IMR-90 (cell line): ENCODE measurements around the gene FAM124A. TPM values are rescaled to one million over a fixed set of nuclear protein-coding genes. Genes with fewer than 3 reads are reported as not detected.

Experiments
- ATAC-seq: fragments of 200-7000 bp; cut with Tn5 transposase; 2 replicates; pipeline ENCODE4 v1.9.1; 2020; ENCODE audit warnings: low read depth, mild to moderate bottlenecking, moderate library complexity
- BruUV-seq: library from RNA; stranded (reverse); fragments of 400-500 nt; replicated peaks from 2 replicates; lab custom pipeline; 2021; lab: Mats Ljungman, UMichigan
- CTCF ChIA-PET: fragments of 300-600 bp; formaldehyde crosslinking; extraction: SDS; loops from one replicate; lab custom pipeline; 2021; ENCODE audit warnings: antibody characterized with exemption; lab: Yijun Ruan, JAX
- POLR2A ChIA-PET: fragments of 300-600 bp; sonication (Branson Sonifier 250); formaldehyde crosslinking; loops from one replicate; lab custom pipeline; 2022; ENCODE audit warnings: antibody characterized with exemption; ENCODE audit not compliant: unreplicated experiment; lab: Charles Lee
- DNase-seq: peaks from one replicate; pipeline ENCODE4 v3.0.0; 2013
- H2AFZ ChIP-seq: replicated peaks from 2 replicates; pipeline ENCODE3; 2013; ENCODE audit warnings: low read length, mild to moderate bottlenecking; ENCODE audit not compliant: poor library complexity
- H2AK5ac ChIP-seq: 2 replicates; pipeline ENCODE4 v1.6.1; 2013; ENCODE audit warnings: low read depth, low read length, inconsistent platforms
- H2AK9ac ChIP-seq: replicated peaks from 2 replicates; pipeline ENCODE3; 2013; ENCODE audit warnings: mild to moderate bottlenecking, low read depth, low read length, moderate library complexity; ENCODE audit not compliant: poor library complexity
- H2BK120ac ChIP-seq: 2 replicates; pipeline ENCODE4 v1.6.1; 2013; ENCODE audit warnings: low read depth, low read length, inconsistent platforms
- H2BK15ac ChIP-seq: 3 replicates; pipeline ENCODE4 v1.6.1; 2013; ENCODE audit warnings: low read depth, low read length, inconsistent platforms
- H2BK20ac ChIP-seq: 2 replicates; pipeline ENCODE4 v1.6.1; 2013; ENCODE audit warnings: low read depth, mild to moderate bottlenecking, inconsistent platforms, low read length, moderate library complexity
- H2BK5ac ChIP-seq: 2 replicates; pipeline ENCODE4 v1.6.1; 2013; ENCODE audit warnings: mild to moderate bottlenecking, low read depth, low read length, inconsistent platforms; ENCODE audit not compliant: poor library complexity, severe bottlenecking
- H3K14ac ChIP-seq: replicated peaks from 2 replicates; pipeline ENCODE4 v1.6.1; 2013; ENCODE audit warnings: low read depth, low read length, inconsistent platforms
- H3K18ac ChIP-seq: 2 replicates; pipeline ENCODE4 v1.6.1; 2013; ENCODE audit warnings: low read depth, low read length, control low read depth
- H3K23ac ChIP-seq: 2 replicates; pipeline ENCODE4 v1.6.1; 2013; ENCODE audit warnings: low read depth, low read length, inconsistent platforms
- H3K27ac ChIP-seq: 2 replicates; pipeline ENCODE4 v1.5.1; 2013; ENCODE audit warnings: mild to moderate bottlenecking, control low read depth, low read length; ENCODE audit not compliant: insufficient read depth
- H3K27me3 ChIP-seq: 2 replicates; pipeline ENCODE4 v1.6.1; 2013; ENCODE audit warnings: low read length; ENCODE audit not compliant: control insufficient read depth, insufficient read depth
- H3K36me3 ChIP-seq: 2 replicates; pipeline ENCODE4 v1.6.1; 2013; ENCODE audit warnings: low read length, mixed read lengths; ENCODE audit not compliant: control insufficient read depth, insufficient read depth
- H3K4ac ChIP-seq: 2 replicates; pipeline ENCODE4 v1.6.1; 2013; ENCODE audit warnings: low read depth, low read length, inconsistent platforms
- H3K4me1 ChIP-seq: 2 replicates; pipeline ENCODE4 v1.6.1; 2013; ENCODE audit warnings: low read length, mixed read lengths; ENCODE audit not compliant: control insufficient read depth, insufficient read depth
- H3K4me2 ChIP-seq: 2 replicates; pipeline ENCODE4 v1.6.1; 2013; ENCODE audit warnings: low read depth, mild to moderate bottlenecking, control low read depth, low read length, moderate library complexity
- H3K4me3 ChIP-seq: 2 replicates; pipeline ENCODE4 v1.5.1; 2013; ENCODE audit warnings: low read depth, mild to moderate bottlenecking, control low read depth, low read length, moderate library complexity; ENCODE audit not compliant: insufficient read depth
- H3K56ac ChIP-seq: 2 replicates; pipeline ENCODE4 v1.6.1; 2013; ENCODE audit warnings: low read length, inconsistent platforms; ENCODE audit not compliant: insufficient read depth; ENCODE audit errors: extremely low read depth
- H3K79me1 ChIP-seq, 2 experiments: 2 replicates each; pipeline ENCODE4 v1.6.1; 2013; ENCODE audit warnings: low read length in 2 of 2, inconsistent platforms in 1 of 2, low read depth in 1 of 2
- H3K9ac ChIP-seq: 2 replicates; pipeline ENCODE4 v1.6.1; 2013; ENCODE audit warnings: low read depth, low read length, control low read depth
- H3K9me1 ChIP-seq: 2 replicates; pipeline ENCODE4 v1.6.1; 2013; ENCODE audit warnings: low read length, inconsistent platforms; ENCODE audit not compliant: insufficient read depth
- H3K9me3 ChIP-seq: 2 replicates; pipeline ENCODE4 v1.6.1; 2013; ENCODE audit warnings: low read length; ENCODE audit not compliant: control insufficient read depth, insufficient read depth
- H4K20me1 ChIP-seq: 2 replicates; pipeline ENCODE4 v1.6.1; 2013; ENCODE audit warnings: low read length, inconsistent platforms; ENCODE audit not compliant: insufficient read depth
- H4K5ac ChIP-seq: 2 replicates; pipeline ENCODE4 v1.6.1; 2013; ENCODE audit warnings: mild to moderate bottlenecking, low read depth, low read length, control low read depth
- H4K8ac ChIP-seq, 2 experiments: 2 replicates each; pipeline ENCODE4 v1.6.1; 2013; ENCODE audit warnings: low read depth in 2 of 2, low read length in 2 of 2, control low read depth in 1 of 2, inconsistent platforms in 1 of 2
- H4K91ac ChIP-seq: 2 replicates; pipeline ENCODE4 v1.6.1; 2013; ENCODE audit warnings: low read depth, low read length, inconsistent platforms; ENCODE audit not compliant: insufficient read depth
- BHLHE40 ChIP-seq: fragments of 150-350 bp; IDR thresholded peaks from 2 replicates; pipeline ENCODE4 v1.6.1; 2016; ENCODE audit warnings: mild to moderate bottlenecking, low read depth, low read length
- CEBPB ChIP-seq: IDR thresholded peaks from 2 replicates; pipeline ENCODE4 v1.6.1; 2012; ENCODE audit warnings: low read depth, low read length, improper control_type of control experiment
- CHD1 ChIP-seq: IDR thresholded peaks from 2 replicates; pipeline ENCODE4 v1.6.1; 2012; ENCODE audit warnings: low read depth, low read length, improper control_type of control experiment
- MAZ ChIP-seq: IDR thresholded peaks from 2 replicates; pipeline ENCODE4 v1.6.1; 2012; ENCODE audit warnings: low read depth, mild to moderate bottlenecking, low read length, improper control_type of control experiment, moderate library complexity, borderline replicate concordance
- MXI1 ChIP-seq: IDR thresholded peaks from 2 replicates; pipeline ENCODE4 v1.6.1; 2012; ENCODE audit warnings: low read depth, mild to moderate bottlenecking, low read length, moderate library complexity, borderline replicate concordance
- NFE2L2 ChIP-seq: fragments of 150-350 bp; IDR thresholded peaks from 2 replicates; pipeline ENCODE4 v1.6.1; 2016; ENCODE audit warnings: low read depth, mild to moderate bottlenecking, low read length
- POLR2A ChIP-seq: IDR thresholded peaks from 2 replicates; pipeline ENCODE4 v1.6.1; 2012; ENCODE audit warnings: mild to moderate bottlenecking, low read depth, low read length
- RCOR1 ChIP-seq: IDR thresholded peaks from 2 replicates; pipeline ENCODE4 v1.6.1; 2012; ENCODE audit warnings: mild to moderate bottlenecking, low read length, improper control_type of control experiment; ENCODE audit not compliant: insufficient replicate concordance
- WGBS, 2 experiments: methylation state at CpG; one replicate each; pipeline versions ENCODE4 v1.1.5 to v1.1.7; 2013; ENCODE audit warnings: missing lambda C conversion rate in 2 of 2; ENCODE audit not compliant: insufficient read length in 1 of 2; ENCODE audit errors: extremely low coverage in 2 of 2; 5-methylcytosine and 5-hydroxymethylcytosine counted together
- dilution Hi-C: fragments of 300-500 bp; cut with HindIII; formaldehyde crosslinking; loops from one replicate; pipeline ENCODE4 v1.14.3; 2018; ENCODE audit warnings: low sequenced_read_pairs; ENCODE audit not compliant: unreplicated experiment
- in situ Hi-C: fragments of 300-500 bp; cut with MboI; formaldehyde crosslinking; loops from 3 replicates; pipeline ENCODE4 v1.14.3; 2019; ENCODE audit warnings: low sequenced_read_pairs, inconsistent platforms, mixed read lengths
- intact Hi-C: fragments of 100-400 bp; cut with micrococcal nuclease; formaldehyde crosslinking; loops from 2 replicates; pipeline ENCODE4 v1.10.0; 2022
- polyA plus RNA-seq, 3 experiments: library from polyadenylated mRNA; depleted of rRNA; stranded (reverse); fragments of >200 nt; gene quantifications; 2 replicates each; pipeline ENCODE4 v1.2.3, GENCODE V29; 2012; ENCODE audit warnings: low replicate concordance in 1 of 3
- total RNA-seq: library from RNA; depleted of rRNA; stranded (reverse); fragments of >200 nt; gene quantifications from 2 replicates; pipeline ENCODE4 v1.2.3, GENCODE V29; 2012
- TF ChIP-seq, protein P1 (sequence below): fragments of 150-350 bp; IDR thresholded peaks from 2 replicates; pipeline ENCODE4 v1.6.1; 2017; ENCODE audit warnings: mild to moderate bottlenecking, antibody characterized with exemption, low read length, low read depth

Gene FAM124A
- total and polyA plus RNA-seq, 2 of the 4 experiments (the other 2 are of a cell fraction), result 0.03 TPM; not detected in 1

DNA sequence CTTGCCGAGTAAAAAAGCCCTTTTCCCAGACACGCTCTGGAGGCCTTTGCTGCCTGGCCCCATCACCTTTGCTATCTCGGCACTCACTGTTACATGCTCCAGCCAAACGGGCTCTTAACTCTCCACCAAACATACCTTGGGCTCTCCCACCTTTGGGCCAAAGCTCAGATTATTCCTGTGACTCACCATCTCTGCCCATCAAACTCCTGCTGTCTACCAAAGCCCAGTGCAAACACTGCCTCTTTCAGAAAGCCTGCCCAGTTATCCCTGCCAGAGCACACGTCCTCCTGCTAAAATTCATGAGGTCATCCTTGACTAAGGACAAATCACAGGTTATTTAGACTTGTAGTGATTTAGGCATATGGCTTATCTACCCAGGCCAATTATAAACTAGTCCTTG, 69.1 kb downstream of the FAM124A start:
- peaks cover 1% of the 10 kb centered on the region for H3K4me1 ChIP-seq
- in situ Hi-C loops, result no loop called here
- ChIA-PET CTCF (interaction anchor here (1.4 kb wide), 1 partner anchor 166 kb away, joined by 3 read pairs; no protein-coding TSS in a partner anchor), POLR2A (no interaction called here)
- no peak overlapping the region for H3K4ac ChIP-seq
- intact Hi-C loops, result no loop called here
- DNase-seq, result peak; percentile 30
- H2BK15ac ChIP-seq, result no peak overlapping the region
- dilution Hi-C loops, result no loop called here
- no peak overlapping the region for H2BK20ac ChIP-seq
- no peak overlapping the region for H3K23ac ChIP-seq
- 72% methylated on average over 4 of the region's 5 CpGs; no CpG with 5 or more reads in 1 of the 2 experiments for WGBS, 2 experiments
- H3K9me1 ChIP-seq, result peaks cover 5% of the 10 kb centered on the region; the same call in 1 of the 2 replicates
- no peaks in the 10 kb centered on the region for H3K9me3 ChIP-seq
- H3K79me1 ChIP-seq, result no peaks in the 10 kb centered on the region
- BruUV-seq, result no TSS peak
- H3K4me3 ChIP-seq, result no peak overlapping the region
- H2AFZ ChIP-seq, result no peak overlapping the region
- TF ChIP-seq MAZ (no peak), RCOR1 (no peak), CHD1 (no peak), BHLHE40 (no peak), MXI1 (no peak), CEBPB (no peak), NFE2L2 (no peak), POLR2A (no peak)
- TF ChIP-seq, protein P1, sequence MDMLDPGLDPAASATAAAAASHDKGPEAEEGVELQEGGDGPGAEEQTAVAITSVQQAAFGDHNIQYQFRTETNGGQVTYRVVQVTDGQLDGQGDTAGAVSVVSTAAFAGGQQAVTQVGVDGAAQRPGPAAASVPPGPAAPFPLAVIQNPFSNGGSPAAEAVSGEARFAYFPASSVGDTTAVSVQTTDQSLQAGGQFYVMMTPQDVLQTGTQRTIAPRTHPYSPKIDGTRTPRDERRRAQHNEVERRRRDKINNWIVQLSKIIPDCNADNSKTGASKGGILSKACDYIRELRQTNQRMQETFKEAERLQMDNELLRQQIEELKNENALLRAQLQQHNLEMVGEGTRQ, result no peak
- H4K8ac ChIP-seq, result no peak overlapping the region
- H2BK120ac ChIP-seq, result no peak overlapping the region
- peaks cover 16% of the 10 kb centered on the region for H3K27me3 ChIP-seq
- no peak overlapping the region for H3K27ac ChIP-seq
- no peak overlapping the region for H2AK5ac ChIP-seq
- H2BK5ac ChIP-seq, result no peak overlapping the region
- ATAC-seq, result no peak
- H4K20me1 ChIP-seq, result no peaks in the 10 kb centered on the region
- H3K18ac ChIP-seq, result no peak overlapping the region
- H3K4me2 ChIP-seq, result no peak overlapping the region
- no peak overlapping the region for H3K14ac ChIP-seq
- H4K91ac ChIP-seq, result no peak overlapping the region
- no peak overlapping the region for H3K56ac ChIP-seq
- no peak overlapping the region for H3K9ac ChIP-seq
- no peaks in the 10 kb centered on the region for H3K36me3 ChIP-seq
- H2AK9ac ChIP-seq, result peak overlapping the region; percentile 23
- no peak overlapping the region for H4K5ac ChIP-seq
